Stimulated activated CD4-positive, alpha-beta T cell treated with anti-CD3 and anti-CD28 coated beads, Interleukin-15, amount 100 ng/mL, for 1 hour (primary cell): ENCODE results near the gene CRACR2A.

Experiments used
- DNase-seq, 2 donors: peaks; one replicate each; pipeline ENCODE4 v3.0.0-alpha.2; 2020; ENCODE audit warnings: low read depth in 1 of 2, low spot score in 1 of 2

The CRACR2A gene

GRCh38 chr12:3685830-3686229, 67.1 kb downstream of the CRACR2A start:
- no peak for DNase-seq

- DNase-seq: no peak
Measured at GRCh38 chr12:3684449-3685051, 68.4 kb downstream of the CRACR2A start.

DNA sequence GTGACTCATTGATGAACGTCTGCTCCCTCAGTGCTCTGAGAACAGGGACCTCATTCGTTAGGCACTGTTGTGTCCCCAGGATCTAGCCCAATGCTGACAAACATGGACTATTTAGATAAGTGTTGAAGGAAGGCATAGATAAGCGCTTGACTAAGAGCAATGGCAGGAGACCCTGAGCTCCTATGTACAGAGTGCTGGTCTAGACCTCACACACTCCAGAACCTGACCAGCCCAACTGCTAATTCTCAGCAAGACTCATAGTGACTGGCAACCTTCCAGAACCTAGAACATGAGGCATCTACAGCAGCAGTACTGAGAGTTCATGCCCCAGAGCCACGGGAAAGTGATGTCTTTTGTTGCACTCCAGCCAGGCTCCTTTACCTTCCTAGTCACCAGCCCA, 69.2 kb downstream of the CRACR2A start:
- DNase-seq: no peak

DNA sequence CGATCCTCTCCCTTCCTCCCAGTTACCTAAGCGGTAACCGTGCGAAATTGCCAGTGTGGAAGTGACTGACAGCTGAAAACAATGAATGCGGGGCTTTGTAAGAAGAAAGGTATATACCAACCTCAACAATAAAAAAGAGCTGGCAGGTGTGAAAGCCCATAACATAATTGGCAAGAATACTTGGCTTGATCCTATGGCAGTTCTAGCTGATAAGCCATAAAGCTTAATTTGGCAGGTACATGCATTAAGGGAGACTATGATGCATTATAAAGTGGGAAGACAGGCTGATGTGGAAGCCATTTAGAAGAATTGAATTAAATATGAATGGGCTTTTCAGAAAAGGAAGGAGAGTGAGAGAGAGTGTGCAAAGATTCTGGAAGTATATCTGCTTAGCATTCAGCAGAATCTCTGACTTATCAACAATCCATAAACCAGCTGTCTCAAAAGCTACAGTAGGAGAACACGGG, 71.3 kb downstream of the CRACR2A start:
- no peak for DNase-seq

DNA sequence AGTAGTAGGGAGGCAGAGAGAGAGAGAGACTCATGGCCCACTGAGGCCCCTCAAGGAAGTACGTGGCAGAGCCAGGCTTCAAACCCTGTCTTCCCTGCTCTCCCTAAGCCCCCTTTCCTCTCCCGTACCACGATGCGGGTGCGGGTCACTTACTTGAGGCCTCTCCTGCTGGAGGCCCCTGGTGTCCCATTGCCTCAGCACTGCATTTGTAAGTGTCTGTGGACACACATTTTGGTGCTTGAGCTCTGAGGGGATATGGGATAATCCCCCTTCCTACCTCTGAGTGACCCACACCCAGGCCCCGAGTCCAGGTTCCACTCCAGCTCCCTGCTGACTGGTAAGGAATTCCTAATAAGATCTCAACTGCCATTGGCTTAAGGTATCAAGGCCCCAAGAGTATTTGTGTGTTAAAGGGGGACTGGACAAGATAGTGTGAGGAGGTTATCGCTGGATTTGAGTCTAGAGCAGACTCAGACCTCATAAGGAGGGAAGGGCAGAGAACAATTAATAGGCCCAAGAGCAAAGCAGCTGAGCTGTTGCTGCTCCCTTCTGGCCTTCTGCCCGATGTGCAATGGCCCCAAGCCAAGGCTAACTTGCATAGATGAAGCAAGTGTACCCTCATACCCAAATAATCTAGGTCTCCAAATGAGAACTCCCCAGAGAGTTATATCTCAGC, 71.9 kb downstream of the CRACR2A start:
- DNase-seq: no peak

GRCh38 chr12:3679831-3680230, 73.1 kb downstream of the CRACR2A start:
- DNase-seq: no peak

- DNase-seq: no peak
Measured at GRCh38 chr12:3677609-3678008, 75.3 kb downstream of the CRACR2A start.

GRCh38 chr12:3673981-3674708, 78.8 kb downstream of the CRACR2A start:
- DNase-seq: no peak

DNA sequence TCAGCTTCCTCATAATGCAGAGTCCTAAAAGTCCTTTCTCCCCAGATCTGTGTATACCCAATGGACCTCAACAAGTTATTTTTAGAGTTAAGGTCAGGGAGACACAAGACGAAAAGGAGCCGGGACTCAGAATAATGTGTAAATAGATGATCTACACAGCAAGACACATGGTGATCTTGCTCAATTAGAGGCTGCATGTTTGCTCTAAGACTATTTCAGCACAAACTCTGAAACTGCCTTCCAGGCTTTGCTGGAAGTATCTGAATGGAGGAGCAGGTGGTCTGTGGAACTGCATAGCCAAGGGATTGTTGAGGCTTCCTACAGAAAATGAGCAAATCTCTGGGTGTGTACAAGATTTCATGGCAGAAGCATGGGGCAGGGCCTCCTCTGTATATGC, 80.8 kb downstream of the CRACR2A start:
- DNase-seq: no peak

- no peak for DNase-seq
Measured at GRCh38 chr12:3671330-3672112, 81.4 kb downstream of the CRACR2A start.

DNA sequence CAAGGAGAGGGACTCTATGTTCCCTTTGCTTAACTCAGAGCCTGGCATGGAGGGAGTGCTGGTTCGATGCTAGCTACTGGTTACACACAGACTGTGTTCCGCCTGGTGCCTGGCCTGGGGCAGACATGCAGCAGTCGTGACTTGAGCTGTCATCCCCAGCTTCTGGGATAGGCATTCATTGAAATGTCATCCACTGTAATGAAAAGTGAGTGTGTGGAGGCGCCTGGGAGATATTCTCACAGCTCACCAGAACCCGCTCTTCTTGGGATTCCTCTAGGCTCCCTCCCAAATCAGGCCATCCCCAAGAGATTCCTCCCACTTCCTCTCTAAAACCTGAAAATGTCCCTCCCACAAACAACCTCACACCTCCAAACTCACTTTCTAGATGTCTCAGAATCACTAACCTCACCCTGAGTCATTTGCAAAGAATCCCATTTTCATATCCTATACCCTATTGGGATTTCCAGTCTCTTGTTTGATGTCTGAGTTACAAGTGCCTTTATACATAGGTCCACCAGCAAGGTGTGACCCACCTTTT, 82.8 kb downstream of the CRACR2A start:
- no peak for DNase-seq

GRCh38 chr12:3669594-3669993, 83.3 kb downstream of the CRACR2A start:
- no peak for DNase-seq

- no peak for DNase-seq
Measured at GRCh38 chr12:3668479-3669165, 84.3 kb downstream of the CRACR2A start.

GRCh38 chr12:3667485-3667884, 85.4 kb downstream of the CRACR2A start:
- no peak for DNase-seq

DNA sequence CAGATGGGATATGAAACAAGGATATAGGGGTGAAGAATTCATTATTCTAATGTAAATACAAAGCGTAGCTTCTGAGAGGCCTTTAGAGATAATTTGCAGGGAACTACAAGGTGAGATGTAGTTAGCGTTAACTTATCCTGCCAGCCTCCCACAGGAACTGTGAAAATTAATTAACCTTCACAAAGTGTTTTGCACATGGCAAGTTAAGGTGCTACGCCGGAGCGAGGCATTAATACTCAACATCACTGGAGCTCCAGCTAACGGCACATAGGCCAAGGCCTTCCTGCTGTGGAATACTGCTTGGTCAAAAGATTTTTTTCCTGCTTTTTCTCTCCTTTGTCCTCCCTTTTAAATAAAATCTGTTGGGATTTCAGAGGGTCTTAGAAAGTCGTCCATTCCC, 86.5 kb downstream of the CRACR2A start:
- DNase-seq: no peak

DNA sequence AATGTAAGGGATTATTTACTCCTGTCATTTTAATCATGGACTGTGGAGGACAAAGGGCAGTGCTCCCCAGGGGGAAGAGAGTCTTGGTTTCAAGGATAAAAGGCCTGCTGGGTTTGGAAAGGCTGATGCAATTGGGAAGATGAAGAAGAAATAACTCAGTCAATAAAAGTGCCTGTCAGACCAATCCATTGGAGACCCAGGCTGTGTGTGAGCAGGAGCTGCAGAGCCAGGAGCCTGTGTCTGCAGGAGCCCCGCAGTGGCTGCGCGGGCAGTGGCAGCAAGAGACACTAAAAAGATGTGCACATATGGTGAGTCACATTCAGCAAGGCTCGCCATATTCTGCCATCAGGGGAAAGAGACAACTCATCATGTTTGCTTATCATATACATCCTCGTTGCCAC, 90.4 kb downstream of the CRACR2A start:
- DNase-seq: no peak

DNA sequence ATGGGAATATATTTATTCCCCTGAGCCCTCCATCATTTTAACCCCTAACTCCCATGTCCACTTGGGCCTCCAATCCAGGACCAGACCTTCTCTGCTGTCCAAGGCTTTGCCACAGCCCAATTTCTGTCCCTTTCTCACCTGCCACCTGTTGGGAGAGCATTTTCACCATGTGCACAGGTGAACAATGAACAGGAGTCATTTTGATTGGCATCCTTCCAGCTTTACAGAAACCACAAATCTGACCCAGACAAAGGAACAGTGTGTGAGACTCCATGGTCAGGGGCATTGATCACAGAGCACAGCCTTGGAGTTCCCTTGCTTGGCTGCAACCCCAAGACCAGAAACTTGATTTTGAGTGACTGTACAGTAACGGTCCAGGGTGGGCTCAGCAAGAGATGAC, 91.9 kb downstream of the CRACR2A start:
- no peak for DNase-seq

DNA sequence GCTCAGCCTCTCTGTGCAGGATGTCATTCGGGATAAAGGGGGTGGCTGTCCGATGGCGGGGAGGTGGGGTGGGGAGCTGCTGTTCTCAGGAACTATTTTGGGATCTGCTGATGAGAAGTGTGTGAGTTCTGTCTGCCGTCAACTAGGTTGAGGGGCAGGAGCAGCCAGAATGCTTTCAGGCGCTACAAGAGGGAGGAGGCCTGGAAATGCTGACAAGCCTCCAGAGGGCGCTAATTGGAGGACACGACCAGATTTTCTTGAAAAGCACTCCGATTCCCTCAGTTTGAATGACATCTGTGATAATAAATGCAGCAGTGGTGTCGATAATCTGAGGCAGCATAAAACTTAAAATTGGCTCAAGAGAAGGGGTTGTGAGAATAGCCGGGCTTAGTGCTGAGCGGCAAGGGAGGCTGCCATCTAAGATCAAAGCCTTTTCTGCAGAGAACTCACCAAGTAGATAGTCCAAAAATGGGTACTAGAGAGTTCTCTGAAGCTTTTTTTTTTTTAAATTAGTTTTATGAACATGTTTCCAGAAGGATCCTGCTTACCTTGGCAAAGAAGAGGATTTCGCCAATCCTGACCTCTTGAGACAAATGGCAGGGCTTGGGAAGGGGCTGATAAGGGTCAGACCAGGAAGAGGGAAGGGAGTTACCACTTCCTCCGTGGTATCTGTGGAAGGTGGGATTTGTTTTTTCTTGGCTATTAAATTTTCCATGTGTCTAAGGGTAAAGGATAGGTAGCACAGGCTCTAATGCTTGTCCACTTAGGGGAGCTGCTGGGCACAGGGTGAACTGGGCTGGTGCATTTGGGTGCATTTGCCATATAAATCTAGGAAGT, 94.4 kb downstream of the CRACR2A start:
- no peak for DNase-seq

- DNase-seq: no peak
Measured at GRCh38 chr12:3656946-3657622, 95.8 kb downstream of the CRACR2A start.
